ENCODE data around the gene ANK3.

DNA sequence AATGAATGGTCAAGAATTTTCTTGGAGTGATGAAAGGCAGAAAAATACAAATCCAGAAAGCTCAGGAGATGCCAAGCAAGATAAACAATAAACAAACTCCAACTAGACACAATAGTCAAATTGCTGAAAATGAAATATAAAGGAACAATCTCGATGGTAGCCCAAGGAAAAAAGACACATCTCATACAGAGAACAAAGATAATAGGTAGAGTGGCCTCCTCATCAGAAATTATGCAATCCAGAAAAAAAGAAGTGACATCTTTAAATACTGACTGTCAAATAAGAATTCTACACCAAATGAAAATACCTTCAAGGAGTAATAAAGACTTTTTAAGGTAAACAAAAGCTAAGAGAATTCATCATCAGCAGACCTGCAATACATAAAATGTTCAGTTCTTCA, 150.4 kb downstream of the ANK3 start:
- TF ChIP-seq, protein P1, sequence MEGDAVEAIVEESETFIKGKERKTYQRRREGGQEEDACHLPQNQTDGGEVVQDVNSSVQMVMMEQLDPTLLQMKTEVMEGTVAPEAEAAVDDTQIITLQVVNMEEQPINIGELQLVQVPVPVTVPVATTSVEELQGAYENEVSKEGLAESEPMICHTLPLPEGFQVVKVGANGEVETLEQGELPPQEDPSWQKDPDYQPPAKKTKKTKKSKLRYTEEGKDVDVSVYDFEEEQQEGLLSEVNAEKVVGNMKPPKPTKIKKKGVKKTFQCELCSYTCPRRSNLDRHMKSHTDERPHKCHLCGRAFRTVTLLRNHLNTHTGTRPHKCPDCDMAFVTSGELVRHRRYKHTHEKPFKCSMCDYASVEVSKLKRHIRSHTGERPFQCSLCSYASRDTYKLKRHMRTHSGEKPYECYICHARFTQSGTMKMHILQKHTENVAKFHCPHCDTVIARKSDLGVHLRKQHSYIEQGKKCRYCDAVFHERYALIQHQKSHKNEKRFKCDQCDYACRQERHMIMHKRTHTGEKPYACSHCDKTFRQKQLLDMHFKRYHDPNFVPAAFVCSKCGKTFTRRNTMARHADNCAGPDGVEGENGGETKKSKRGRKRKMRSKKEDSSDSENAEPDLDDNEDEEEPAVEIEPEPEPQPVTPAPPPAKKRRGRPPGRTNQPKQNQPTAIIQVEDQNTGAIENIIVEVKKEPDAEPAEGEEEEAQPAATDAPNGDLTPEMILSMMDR (IDR thresholded peaks at IDR 0.05) = no peak
- no peak for TF ChIP-seq POLR2A (IDR thresholded peaks at IDR 0.05)

All from uterus (tissue), 2 donors.